ENCODE results near the gene MYCBP2.

- TF ChIP-seq, protein P1, sequence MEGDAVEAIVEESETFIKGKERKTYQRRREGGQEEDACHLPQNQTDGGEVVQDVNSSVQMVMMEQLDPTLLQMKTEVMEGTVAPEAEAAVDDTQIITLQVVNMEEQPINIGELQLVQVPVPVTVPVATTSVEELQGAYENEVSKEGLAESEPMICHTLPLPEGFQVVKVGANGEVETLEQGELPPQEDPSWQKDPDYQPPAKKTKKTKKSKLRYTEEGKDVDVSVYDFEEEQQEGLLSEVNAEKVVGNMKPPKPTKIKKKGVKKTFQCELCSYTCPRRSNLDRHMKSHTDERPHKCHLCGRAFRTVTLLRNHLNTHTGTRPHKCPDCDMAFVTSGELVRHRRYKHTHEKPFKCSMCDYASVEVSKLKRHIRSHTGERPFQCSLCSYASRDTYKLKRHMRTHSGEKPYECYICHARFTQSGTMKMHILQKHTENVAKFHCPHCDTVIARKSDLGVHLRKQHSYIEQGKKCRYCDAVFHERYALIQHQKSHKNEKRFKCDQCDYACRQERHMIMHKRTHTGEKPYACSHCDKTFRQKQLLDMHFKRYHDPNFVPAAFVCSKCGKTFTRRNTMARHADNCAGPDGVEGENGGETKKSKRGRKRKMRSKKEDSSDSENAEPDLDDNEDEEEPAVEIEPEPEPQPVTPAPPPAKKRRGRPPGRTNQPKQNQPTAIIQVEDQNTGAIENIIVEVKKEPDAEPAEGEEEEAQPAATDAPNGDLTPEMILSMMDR (IDR thresholded peaks at IDR 0.05), result no peak
- no peak for TF ChIP-seq POLR2A (IDR thresholded peaks at IDR 0.05)
Observed at GRCh38 chr13:77016251-77016812, 310.6 kb downstream of the MYCBP2 start.

Measured in tibial nerve (tissue), 3 donors.